Adipocyte (in vitro differentiated cells): Measurements from ENCODE around the gene GRHPR.
"Not testable (repeated sequence)": the region's sequence is repeated elsewhere in the genome, so short reads cannot be mapped to it uniquely, and the experiment has no call there.

Experiments used
- DNase-seq: peaks from one replicate; pipeline ENCODE4 v3.0.0-alpha.2; 2015; ENCODE audit warnings: low read depth
- H3K27me3 ChIP-seq: replicated peaks from 2 replicates; pipeline ENCODE4 v1.7.0; 2013; ENCODE audit warnings: mild to moderate bottlenecking, low read length, moderate library complexity; ENCODE audit not compliant: control insufficient read depth, insufficient read depth
- H3K36me3 ChIP-seq: 2 replicates; pipeline ENCODE4 v1.7.0; 2013; ENCODE audit warnings: low read length, mild to moderate bottlenecking, moderate library complexity; ENCODE audit not compliant: control insufficient read depth, insufficient read depth, severe bottlenecking
- H3K4me1 ChIP-seq: 2 replicates; pipeline ENCODE4 v1.7.0; 2013; ENCODE audit warnings: mild to moderate bottlenecking, low read length, moderate library complexity; ENCODE audit not compliant: control insufficient read depth, insufficient read depth
- H3K4me3 ChIP-seq: 2 replicates; pipeline ENCODE4 v1.7.0; 2013; ENCODE audit warnings: mild to moderate bottlenecking, low read length, moderate library complexity
- H3K9ac ChIP-seq: 2 replicates; pipeline ENCODE4 v1.7.0; 2013; ENCODE audit warnings: mild to moderate bottlenecking, low read length, moderate library complexity
- H3K9me3 ChIP-seq: 2 replicates; pipeline ENCODE4 v1.7.0; 2013; ENCODE audit warnings: mild to moderate bottlenecking, low read length, moderate library complexity; ENCODE audit not compliant: control insufficient read depth

The GRHPR gene

DNA sequence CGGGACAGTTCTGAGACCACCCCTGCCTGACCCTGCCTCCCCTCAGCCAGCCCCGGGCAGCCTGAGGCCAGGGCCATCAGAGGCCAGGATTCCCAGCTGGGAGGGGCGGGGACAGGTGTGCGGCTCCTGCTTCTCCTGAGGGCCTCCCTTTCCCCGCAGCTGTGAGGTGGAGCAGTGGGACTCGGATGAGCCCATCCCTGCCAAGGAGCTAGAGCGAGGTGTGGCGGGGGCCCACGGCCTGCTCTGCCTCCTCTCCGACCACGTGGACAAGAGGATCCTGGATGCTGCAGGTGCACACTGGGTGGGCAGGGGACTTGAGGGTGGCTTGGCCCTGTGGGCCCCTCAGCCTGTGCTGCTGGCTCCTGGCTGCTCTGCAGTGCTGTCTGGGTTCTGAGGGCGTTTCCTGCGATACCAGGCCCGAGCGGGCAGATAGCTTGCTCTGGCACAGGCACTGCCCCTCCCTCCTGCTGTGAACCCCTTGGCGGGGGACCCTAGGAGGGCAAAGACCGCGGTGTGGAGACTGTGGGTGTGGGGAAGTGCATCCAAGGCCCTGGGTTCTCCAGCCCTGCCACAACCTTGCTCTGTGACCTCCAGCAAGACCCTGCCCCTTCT lies 2.3 kb downstream of the GRHPR start:
- Histone ChIP-seq H3K36me3 (peaks cover 41% of the 10 kb centered on the region), H3K9ac (peak overlapping the region; percentile 99), H3K4me3 (peak overlapping the region; percentile 97), H3K4me1 (peaks cover 30% of the 10 kb centered on the region), H3K9me3 (no peaks in the 10 kb centered on the region), H3K27me3 (no peaks in the 10 kb centered on the region)
- DNase-seq, result no peak

DNA sequence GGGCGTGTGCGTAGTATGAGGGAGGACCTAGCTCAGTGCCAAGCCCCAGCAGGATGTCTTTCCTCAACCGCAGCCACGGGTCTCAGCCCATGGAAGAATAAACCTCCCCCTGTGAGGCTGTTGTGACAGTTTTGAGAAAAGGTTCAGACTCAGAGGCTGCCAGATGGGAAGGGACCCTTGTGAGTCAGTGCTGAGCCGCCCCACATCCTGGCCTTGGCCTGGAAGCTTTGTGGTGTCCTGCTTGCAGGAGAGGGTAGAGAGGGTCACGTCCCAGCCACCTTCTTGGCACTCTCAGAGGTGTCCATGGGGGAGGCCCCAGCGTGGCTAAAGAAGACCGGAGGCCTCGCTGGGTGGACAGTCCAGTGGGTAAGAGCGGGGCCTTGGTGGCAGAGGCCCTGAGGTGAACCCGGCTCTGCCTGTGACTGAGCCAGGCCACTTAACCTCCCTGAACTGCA lies 2.8 kb downstream of the GRHPR start:
- no peak for DNase-seq
- Histone ChIP-seq H3K4me3 (peak overlapping the region; percentile 97), H3K9ac (peak overlapping the region; percentile 99), H3K27me3 (no peaks in the 10 kb centered on the region), H3K36me3 (peaks cover 46% of the 10 kb centered on the region), H3K4me1 (peaks cover 30% of the 10 kb centered on the region), H3K9me3 (no peaks in the 10 kb centered on the region)

DNA sequence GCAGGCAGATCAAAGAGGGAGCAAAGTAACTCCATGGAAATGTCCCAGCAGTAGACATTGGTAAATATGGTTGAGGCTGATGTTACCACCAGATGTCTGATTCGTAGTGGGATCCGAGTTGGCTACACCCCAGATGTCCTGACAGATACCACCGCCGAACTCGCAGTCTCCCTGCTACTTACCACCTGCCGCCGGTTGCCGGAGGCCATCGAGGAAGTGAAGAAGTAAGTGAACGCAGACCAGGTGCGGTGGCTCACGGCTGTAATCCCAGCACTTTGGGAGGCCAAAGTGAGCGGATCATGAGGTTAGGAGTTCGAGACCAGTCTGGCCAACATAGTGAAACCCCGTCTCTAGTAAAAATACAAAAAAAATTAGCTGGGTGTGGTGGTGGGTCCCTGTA lies 3.9 kb downstream of the GRHPR start:
- not testable (repeated sequence) for H3K9ac ChIP-seq, DNase-seq, H3K27me3 ChIP-seq, H3K4me3 ChIP-seq, H3K9me3 ChIP-seq
- Histone ChIP-seq H3K36me3 (peaks cover 57% of the 10 kb centered on the region), H3K4me1 (peaks cover 39% of the 10 kb centered on the region)

DNA sequence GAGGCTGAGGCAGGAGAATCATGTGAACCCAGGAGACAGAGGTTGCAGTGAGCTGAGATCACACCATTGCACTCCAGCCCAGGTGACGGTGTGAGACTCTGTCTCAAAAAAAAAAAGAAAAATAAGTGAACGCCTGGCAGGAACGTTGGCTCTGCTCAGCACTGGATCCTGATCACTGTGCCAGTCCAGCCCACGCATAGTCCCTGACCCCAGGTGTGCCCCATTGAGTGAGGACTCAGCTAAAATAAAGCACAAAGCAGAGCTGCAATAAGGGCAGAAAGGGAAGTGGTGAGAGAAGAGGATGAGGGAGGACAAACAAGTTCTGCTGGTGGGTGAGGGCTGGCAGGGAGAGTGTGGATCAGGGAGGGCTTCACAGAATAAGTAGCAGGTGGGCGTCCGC lies 4.3 kb downstream of the GRHPR start:
- peaks cover 61% of the 10 kb centered on the region for H3K36me3 ChIP-seq
- H3K4me1 ChIP-seq, result peaks cover 41% of the 10 kb centered on the region
- no peak for DNase-seq

DNA sequence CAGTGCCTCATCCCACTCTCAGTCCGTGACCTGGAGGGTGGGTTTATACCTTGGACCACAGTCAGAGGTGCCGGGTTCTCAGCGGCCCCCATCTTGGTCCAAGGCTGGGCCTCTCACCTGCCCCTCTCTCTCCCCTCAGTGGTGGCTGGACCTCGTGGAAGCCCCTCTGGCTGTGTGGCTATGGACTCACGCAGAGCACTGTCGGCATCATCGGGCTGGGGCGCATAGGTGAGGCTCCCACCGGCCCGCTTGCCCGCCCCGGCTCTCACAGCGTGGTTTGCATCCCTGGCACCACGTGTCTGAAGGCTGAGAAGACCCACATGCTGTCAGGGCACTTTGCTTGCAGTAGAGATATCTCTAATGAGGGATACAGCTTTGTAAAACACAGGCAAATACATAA lies 5.8 kb downstream of the GRHPR start:
- no peaks in the 10 kb centered on the region for H3K27me3 ChIP-seq
- no peaks in the 10 kb centered on the region for H3K9me3 ChIP-seq
- peaks cover 47% of the 10 kb centered on the region for H3K4me1 ChIP-seq
- H3K9ac ChIP-seq, result no peak overlapping the region
- H3K4me3 ChIP-seq, result no peak overlapping the region
- peaks cover 65% of the 10 kb centered on the region for H3K36me3 ChIP-seq
- no peak for DNase-seq

More for the DNA sequence above, 4.3 kb downstream of the GRHPR start:
- H3K9ac ChIP-seq, result no peak overlapping the region
- no peaks in the 10 kb centered on the region for H3K27me3 ChIP-seq
- H3K9me3 ChIP-seq, result no peaks in the 10 kb centered on the region
- H3K4me3 ChIP-seq, result no peak overlapping the region

DNA sequence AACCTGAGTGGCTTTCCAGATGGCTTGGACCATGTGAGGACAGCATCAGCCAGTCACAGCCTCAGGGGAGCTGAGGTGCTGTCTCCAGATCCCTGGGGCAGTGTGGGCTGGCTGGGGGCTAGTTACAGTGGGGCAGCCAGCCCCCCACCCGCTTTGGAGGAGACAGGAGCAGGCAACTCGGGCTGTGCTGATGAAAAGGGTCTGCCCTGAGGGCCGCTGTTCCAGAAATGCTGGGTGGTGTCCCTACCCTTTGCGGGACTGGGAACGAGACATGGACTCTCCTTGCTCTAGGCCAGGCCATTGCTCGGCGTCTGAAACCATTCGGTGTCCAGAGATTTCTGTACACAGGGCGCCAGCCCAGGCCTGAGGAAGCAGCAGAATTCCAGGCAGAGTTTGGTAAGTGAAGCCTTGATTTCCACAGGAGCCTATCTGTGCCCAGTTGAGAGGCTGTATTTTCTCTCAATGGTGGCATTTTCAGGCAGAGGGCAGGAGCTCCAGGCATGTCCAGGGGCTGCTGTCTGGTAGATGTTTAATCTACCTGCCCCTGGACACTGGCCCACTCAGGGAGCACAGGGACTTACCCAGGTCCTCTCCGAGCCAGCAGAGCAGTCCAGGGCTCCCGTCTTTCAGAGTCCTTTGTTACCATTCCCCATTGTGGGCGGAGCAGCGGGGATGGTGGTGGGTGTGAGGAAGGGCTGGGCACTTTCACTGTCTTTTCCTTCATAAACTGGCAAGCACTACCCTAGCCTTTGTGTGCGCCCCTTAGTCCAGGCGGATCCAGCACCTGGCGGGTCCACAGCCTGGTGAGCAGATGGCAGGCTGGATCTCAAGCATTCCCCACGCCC lies 7.2 kb downstream of the GRHPR start:
- Histone ChIP-seq H3K4me1 (peaks cover 47% of the 10 kb centered on the region), H3K9me3 (no peaks in the 10 kb centered on the region), H3K4me3 (no peak overlapping the region), H3K27me3 (no peaks in the 10 kb centered on the region), H3K36me3 (peaks cover 77% of the 10 kb centered on the region), H3K9ac (no peak overlapping the region)
- DNase-seq, result no peak

DNA sequence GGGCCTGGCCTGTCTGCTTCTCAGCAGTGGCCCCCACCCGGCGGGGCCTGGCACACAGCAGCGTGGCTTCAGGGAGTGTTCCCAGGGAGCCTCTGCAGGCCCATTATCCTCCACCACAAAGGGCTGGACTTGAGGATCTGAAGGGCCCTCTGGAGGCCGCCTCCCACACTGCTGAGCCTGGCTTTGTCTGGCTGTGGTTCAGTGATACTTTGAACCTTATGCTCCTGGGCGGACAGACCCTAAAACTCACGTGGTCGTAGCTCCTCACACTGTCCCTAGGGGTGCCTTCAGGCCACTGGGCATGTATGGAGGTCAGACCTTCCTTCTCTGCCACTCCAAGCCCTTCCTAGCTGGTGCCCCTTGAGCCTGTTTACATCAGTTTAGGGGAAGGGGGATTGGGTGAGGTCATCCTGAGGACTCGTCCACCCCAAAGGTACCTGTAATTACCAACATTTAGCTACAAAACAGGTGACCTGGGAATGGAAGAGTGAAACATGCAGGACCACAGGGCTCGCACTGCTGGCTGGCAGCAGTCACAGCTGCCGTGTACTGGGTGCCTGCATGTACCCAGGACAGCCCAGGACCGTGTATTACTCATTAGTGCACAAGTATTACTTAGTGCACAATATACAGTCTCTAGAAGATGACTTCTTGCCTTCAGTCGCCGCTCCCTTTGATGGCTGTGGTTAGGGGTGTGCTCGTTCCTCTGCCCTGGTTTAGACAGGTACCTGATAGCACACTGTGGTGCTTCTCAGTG lies 8.5 kb downstream of the GRHPR start:
- Histone ChIP-seq H3K9ac (peak overlapping the region; percentile 47), H3K4me3 (no peak overlapping the region), H3K36me3 (peaks cover 86% of the 10 kb centered on the region), H3K4me1 (peaks cover 42% of the 10 kb centered on the region), H3K9me3 (no peaks in the 10 kb centered on the region), H3K27me3 (no peaks in the 10 kb centered on the region)
- no peak for DNase-seq

DNA sequence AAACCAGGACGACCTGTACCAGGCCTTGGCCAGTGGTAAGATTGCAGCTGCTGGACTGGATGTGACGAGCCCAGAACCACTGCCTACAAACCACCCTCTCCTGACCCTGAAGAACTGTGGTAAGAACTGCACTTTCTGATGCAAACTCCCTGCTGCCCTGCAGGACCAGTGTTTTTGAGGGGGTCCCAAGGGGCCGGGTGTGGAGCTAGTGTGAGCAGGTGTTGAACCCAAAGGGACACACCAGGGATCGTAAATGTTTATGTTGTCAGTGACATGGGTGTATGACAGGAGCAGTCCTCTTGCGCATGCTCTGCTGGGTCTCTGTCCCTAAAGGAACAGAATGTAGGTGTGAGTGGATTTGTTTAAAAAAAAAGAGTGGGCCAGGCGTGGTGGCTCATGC lies 9.5 kb downstream of the GRHPR start:
- Histone ChIP-seq H3K4me3 (no peak overlapping the region), H3K9ac (no peak overlapping the region), H3K36me3 (peaks cover 86% of the 10 kb centered on the region), H3K4me1 (peaks cover 42% of the 10 kb centered on the region), H3K9me3 (no peaks in the 10 kb centered on the region), H3K27me3 (no peaks in the 10 kb centered on the region)
- DNase-seq, result no peak

DNA sequence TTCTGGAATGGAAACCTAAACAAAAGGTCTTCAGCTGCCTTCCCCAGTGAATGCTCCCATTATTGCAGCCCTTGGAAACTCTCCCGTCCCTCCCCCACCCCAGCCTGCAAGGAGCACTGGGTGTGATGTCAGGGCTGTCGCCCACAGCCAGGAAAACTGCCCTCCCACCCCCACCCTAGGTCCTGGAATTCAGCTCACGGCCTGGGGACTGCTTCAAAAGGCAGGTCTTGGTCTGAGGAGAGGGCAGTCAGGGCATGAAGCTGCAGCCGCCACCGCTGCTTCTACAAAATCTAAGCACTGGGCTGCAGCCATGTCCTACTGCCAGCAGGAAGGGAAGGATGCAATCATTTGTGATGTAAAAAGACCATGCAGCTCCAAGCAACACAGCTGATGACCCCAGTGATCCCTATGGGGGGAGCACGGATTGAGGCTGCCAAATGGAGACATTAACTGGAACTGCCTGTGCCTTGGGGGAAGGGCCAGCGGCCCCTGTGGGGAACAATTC lies 11.4 kb downstream of the GRHPR start:
- Histone ChIP-seq H3K4me3 (no peak overlapping the region), H3K27me3 (no peaks in the 10 kb centered on the region), H3K4me1 (peaks cover 42% of the 10 kb centered on the region), H3K36me3 (peaks cover 86% of the 10 kb centered on the region), H3K9me3 (no peaks in the 10 kb centered on the region), H3K9ac (no peak overlapping the region)
- DNase-seq, result no peak

DNA sequence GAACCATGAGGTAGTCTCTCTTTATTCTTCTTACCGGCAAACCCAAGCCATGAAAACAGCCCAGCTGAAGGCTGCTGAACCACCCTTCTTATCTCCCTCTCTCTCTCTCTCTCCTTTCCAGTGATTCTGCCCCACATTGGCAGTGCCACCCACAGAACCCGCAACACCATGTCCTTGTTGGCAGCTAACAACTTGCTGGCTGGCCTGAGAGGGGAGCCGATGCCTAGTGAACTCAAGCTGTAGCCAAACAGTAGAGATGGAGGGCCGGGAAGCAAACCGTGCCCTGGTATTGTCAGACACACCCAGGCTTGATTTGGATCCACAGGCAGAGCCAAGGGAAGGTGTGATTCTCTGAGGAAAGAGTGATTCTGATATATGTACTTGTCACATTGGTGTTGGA lies 14.0 kb downstream of the GRHPR start:
- Histone ChIP-seq H3K4me1 (peaks cover 31% of the 10 kb centered on the region), H3K4me3 (no peak overlapping the region), H3K36me3 (peaks cover 87% of the 10 kb centered on the region)

DNA sequence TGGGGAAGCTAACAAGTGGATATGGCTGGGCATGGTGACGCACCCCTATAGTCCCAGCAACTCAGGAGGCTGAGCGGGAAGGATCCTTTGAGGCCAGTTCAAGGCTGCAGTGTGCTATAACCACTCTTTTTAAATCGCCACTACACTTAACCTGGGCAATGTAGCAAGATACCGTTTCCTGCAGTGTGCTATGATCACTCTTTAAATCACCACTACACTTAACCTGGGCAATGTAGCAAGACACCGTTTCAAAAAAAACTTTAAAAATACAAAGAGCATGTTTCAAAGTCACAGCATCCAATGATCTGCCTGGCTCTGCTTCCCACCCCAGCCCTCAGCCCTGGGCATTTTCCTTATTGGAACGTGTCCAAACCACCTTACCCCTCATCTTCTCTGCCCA lies 14.5 kb downstream of the GRHPR start:
- Histone ChIP-seq H3K27me3 (no peaks in the 10 kb centered on the region), H3K4me1 (peaks cover 27% of the 10 kb centered on the region), H3K4me3 (no peak overlapping the region), H3K9ac (no peak overlapping the region), H3K36me3 (peaks cover 87% of the 10 kb centered on the region), H3K9me3 (no peaks in the 10 kb centered on the region)
- DNase-seq, result no peak

More for the DNA sequence above, 14.0 kb downstream of the GRHPR start:
- Histone ChIP-seq H3K27me3 (no peaks in the 10 kb centered on the region), H3K9ac (no peak overlapping the region), H3K9me3 (no peaks in the 10 kb centered on the region)
- no peak for DNase-seq
